ENCODE data around the gene PHF24.

DNA sequence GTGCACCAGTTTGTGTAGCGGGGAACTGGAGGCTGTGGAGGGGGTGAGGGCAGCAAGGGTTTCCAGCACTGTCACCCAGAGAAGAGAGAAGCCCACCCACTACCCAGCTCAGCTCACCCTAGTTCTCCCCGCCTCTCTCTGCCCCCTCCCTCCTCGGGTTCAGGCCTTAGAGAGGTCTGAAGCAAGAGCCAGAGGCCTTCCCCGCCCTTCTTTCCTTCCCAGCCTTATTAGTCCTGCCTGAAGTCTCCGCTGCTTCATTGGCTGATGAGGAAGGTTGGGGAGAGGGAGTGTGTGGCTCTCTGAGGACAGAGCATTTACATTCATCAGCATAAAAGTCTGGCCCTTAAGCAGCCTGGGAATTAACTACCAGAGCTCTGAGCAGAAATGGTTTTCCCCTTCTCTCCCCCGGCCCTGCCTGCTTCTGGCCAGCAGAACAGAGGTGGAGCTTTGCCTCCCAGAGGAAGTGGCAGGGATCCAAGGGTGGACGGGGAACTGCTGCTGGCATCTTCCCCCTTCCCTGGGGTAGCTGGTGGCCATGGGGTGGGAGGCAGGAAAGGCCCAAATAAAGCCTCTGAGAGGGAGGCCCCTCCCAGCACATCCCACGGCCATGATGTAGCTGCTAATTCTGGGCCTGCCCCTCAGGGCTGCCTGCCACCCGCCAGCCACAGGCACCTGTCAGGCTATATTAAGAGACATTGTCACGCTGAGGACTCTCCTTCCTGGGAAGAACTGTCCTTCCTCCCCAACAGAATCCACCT is 35.6 kb downstream of the PHF24 start:
- TF ChIP-seq CTCF (IDR thresholded peaks at IDR 0.05) (no peak), POLR2A (IDR thresholded peaks at IDR 0.05) (no peak)

Measured in lower leg skin (tissue), 3 donors.